HCT116 (cell line): ENCODE data around the gene FARP1.
A peak's percentile ranks its signal among the peaks of the same experiment; 100 is the strongest.

ENCODE experiments used
- CEBPB ChIP-seq: IDR thresholded peaks from 2 replicates; pipeline ENCODE4 v1.6.1; 2012; ENCODE audit warnings: low read depth
- EZH2 ChIP-seq: fragments of 200-600 bp; sonication (generic); IDR thresholded peaks from 2 replicates; pipeline ENCODE4 v1.6.1; 2017; ENCODE audit warnings: antibody characterized with exemption, mixed run types
- EZH2phosphoT487 ChIP-seq: fragments of 200-600 bp; IDR thresholded peaks from 2 replicates; pipeline ENCODE4 v1.6.1; 2018; ENCODE audit warnings: antibody characterized with exemption, borderline replicate concordance
- POLR2A ChIP-seq: IDR thresholded peaks from 2 replicates; pipeline ENCODE4 v1.7.0; 2011; ENCODE audit warnings: borderline replicate concordance; ENCODE audit not compliant: insufficient read depth, insufficient read length; ENCODE audit errors: extremely low read depth
- POLR2AphosphoS5 ChIP-seq: IDR thresholded peaks from 2 replicates; pipeline ENCODE4 v1.6.1; 2011; ENCODE audit warnings: mild to moderate bottlenecking, low read depth, low read length, moderate library complexity
- SP1 ChIP-seq: IDR thresholded peaks from 2 replicates; pipeline ENCODE4 v1.6.1; 2012; ENCODE audit warnings: low read depth
- SRF ChIP-seq: IDR thresholded peaks from 2 replicates; pipeline ENCODE4 v1.6.1; 2012; ENCODE audit warnings: low read depth
- ZNF274 ChIP-seq: fragments of 200-500 bp; sonication (Bioruptor generic); IDR thresholded peaks from 2 replicates; pipeline ENCODE4 v1.6.1; 2014; ENCODE audit warnings: mild to moderate bottlenecking, low read depth, low read length, inconsistent platforms
- TF ChIP-seq, protein P1 (sequence below), 3 experiments: fragments of 200-600 bp in 1 of 3; sonication (generic) in 1 of 3; IDR thresholded peaks in 2 of 3; conservative IDR thresholded peaks in 1 of 3; 2 replicates each; pipeline ENCODE4 v1.5.1; 2012 to 2017; ENCODE audit warnings: low read depth in 2 of 3, low read length in 2 of 3, antibody characterized with exemption in 1 of 3, borderline replicate concordance in 1 of 3, control low read depth in 1 of 3, mild to moderate bottlenecking in 1 of 3, mixed read lengths in 1 of 3, mixed run types in 1 of 3, moderate library complexity in 1 of 3; ENCODE audit not compliant: insufficient read depth in 1 of 3
- TF ChIP-seq, protein P2 (sequence below): IDR thresholded peaks from 2 replicates; pipeline ENCODE4 v1.6.1; 2012

DNA sequence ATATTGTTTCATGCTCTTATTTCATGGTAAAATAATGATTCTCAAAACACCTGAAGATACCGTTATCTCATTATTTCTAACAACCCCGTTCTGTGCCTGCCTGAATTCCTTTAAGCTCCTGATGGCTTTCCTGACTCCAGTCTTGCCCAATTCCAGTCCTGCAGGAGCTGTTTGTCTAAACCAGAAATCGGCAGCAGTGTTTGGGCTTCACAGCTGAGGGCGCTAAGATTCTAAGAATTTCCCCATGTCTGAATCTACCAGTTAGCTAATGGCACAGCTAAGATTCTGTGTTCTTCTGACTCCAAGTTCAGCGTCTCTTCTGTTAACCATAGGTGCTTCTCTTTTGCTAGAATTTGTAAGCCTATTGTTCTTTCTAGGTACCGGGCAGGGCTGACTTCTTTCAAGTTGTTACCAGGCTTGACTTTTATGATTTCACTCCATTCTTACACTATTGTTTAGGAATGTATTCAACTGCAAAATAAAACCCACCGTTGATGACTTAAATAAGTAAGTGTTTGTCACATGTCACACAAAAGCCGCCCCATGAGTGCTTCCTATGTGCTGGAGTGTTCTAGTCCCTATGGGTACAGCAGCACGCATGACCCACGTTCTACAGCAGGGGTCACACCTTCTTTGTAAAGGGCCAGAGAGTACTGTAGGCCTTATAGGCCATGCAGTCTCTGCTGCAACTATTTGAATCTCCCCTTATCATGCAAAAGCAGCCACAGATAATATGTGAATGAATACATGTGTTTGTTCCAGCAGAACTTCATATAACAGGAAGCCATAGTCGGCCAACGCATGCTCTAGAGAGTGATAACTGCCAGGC is 202.4 kb downstream of the FARP1 start:
- TF ChIP-seq POLR2A, result no peak
- TF ChIP-seq EZH2, result no peak
- no peak for TF ChIP-seq POLR2AphosphoS5
- TF ChIP-seq, protein P1, sequence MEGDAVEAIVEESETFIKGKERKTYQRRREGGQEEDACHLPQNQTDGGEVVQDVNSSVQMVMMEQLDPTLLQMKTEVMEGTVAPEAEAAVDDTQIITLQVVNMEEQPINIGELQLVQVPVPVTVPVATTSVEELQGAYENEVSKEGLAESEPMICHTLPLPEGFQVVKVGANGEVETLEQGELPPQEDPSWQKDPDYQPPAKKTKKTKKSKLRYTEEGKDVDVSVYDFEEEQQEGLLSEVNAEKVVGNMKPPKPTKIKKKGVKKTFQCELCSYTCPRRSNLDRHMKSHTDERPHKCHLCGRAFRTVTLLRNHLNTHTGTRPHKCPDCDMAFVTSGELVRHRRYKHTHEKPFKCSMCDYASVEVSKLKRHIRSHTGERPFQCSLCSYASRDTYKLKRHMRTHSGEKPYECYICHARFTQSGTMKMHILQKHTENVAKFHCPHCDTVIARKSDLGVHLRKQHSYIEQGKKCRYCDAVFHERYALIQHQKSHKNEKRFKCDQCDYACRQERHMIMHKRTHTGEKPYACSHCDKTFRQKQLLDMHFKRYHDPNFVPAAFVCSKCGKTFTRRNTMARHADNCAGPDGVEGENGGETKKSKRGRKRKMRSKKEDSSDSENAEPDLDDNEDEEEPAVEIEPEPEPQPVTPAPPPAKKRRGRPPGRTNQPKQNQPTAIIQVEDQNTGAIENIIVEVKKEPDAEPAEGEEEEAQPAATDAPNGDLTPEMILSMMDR (IDR thresholded peaks at IDR 0.05 in 2 of 3, conservative IDR thresholded peaks at IDR 0.05 in 1 of 3; ENCODE audit: borderline replicate concordance in 1 of 3, insufficient read depth in 1 of 3, low read depth in 2 of 3, low read length in 2 of 3), result 0 out of 6 replicates have a peak, but pooled peaks of 1 of the 3 experiments have one; percentile 8
- TF ChIP-seq ZNF274, result no peak
- TF ChIP-seq SRF, result no peak
- TF ChIP-seq, protein P2, sequence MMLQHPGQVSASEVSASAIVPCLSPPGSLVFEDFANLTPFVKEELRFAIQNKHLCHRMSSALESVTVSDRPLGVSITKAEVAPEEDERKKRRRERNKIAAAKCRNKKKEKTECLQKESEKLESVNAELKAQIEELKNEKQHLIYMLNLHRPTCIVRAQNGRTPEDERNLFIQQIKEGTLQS, result no peak
- TF ChIP-seq EZH2phosphoT487, result no peak
- TF ChIP-seq SP1, result no peak
- TF ChIP-seq CEBPB, result no peak
